B cell (primary cell): ENCODE results near the gene PGPEP1. TPM values are rescaled to one million over a fixed set of nuclear protein-coding genes. Genes with fewer than 3 reads are reported as not detected.
A peak's percentile ranks its signal among the peaks of the same experiment; 100 is the strongest.

Experiments
- ATAC-seq: fragments of 200-7000 bp; cut with Tn5 transposase; one replicate; pipeline ENCODE4 v1.10.0; 2021; ENCODE audit warnings: low read depth, mild to moderate bottlenecking, moderate number of reproducible peaks, moderate library complexity
- CTCF ChIA-PET: fragments of 350-600 bp; sonication (Branson Sonifier 250); formaldehyde crosslinking; loops from one replicate; lab custom pipeline; 2021; ENCODE audit warnings: antibody characterized with exemption, inconsistent platforms; lab: Charles Lee
- POLR2A ChIA-PET: fragments of 350-600 bp; sonication (Branson Sonifier 250); formaldehyde crosslinking; loops from one replicate; lab custom pipeline; 2021; ENCODE audit warnings: antibody characterized with exemption; lab: Charles Lee
- DNase-seq: peaks from one replicate; pipeline ENCODE4 v3.0.0; 2013
- H2AFZ ChIP-seq: 2 replicates; pipeline ENCODE4 v1.6.1; 2012; ENCODE audit warnings: mild to moderate bottlenecking, low read depth, low read length; ENCODE audit not compliant: insufficient read depth, poor library complexity, severe bottlenecking
- H3K27ac ChIP-seq, 2 donors: 1 replicate in 1 of 2; 2 replicates in 1 of 2; pipeline ENCODE4 v1.5.1; 2012 to 2013; ENCODE audit warnings: low read length in 2 of 2, mild to moderate bottlenecking in 2 of 2, moderate library complexity in 1 of 2
- H3K27me3 ChIP-seq, 4 experiments: fragments of 200-600 bp in 1 of 4; sonication (generic) in 1 of 4; replicated peaks in 1 of 4; 1 replicate in 2 of 4; 2 replicates in 2 of 4; pipeline versions ENCODE4 v1.6.1 to v1.7.0; 2013 to 2016; ENCODE audit warnings: low read length in 3 of 4, mild to moderate bottlenecking in 2 of 4, mixed read lengths in 1 of 4, moderate library complexity in 1 of 4; ENCODE audit not compliant: insufficient read depth in 4 of 4, control insufficient read depth in 3 of 4; ENCODE audit errors: control extremely low read depth in 1 of 4
- H3K36me3 ChIP-seq, 2 experiments: replicated peaks in 1 of 2; 1 replicate in 1 of 2; 2 replicates in 1 of 2; pipeline versions ENCODE4 v1.6.1 to v1.7.1; 2013; ENCODE audit warnings: low read length in 1 of 2; ENCODE audit not compliant: insufficient read depth in 2 of 2, control insufficient read depth in 1 of 2; ENCODE audit errors: control extremely low read depth in 1 of 2, extremely low read depth in 1 of 2
- H3K4me1 ChIP-seq, 2 donors: fragments of 200-600 bp in 1 of 2; sonication (generic) in 1 of 2; 1 replicate in 1 of 2; 2 replicates in 1 of 2; pipeline versions ENCODE4 v1.5.1 to v1.6.1; 2013 to 2017; ENCODE audit warnings: low read length in 2 of 2; ENCODE audit not compliant: control insufficient read depth in 2 of 2, insufficient read depth in 2 of 2
- H3K4me2 ChIP-seq: replicated peaks from 2 replicates; pipeline ENCODE3; 2012; ENCODE audit warnings: mild to moderate bottlenecking, low read depth, low read length; ENCODE audit not compliant: poor library complexity, severe bottlenecking
- H3K4me3 ChIP-seq, 5 experiments: fragments of 200-600 bp in 1 of 5; sonication (generic) in 1 of 5; 1 replicate in 3 of 5; 2 replicates in 2 of 5; pipeline versions ENCODE4 v1.5.1 to v1.7.0; 2011 to 2016; ENCODE audit warnings: low read length in 4 of 5, mild to moderate bottlenecking in 4 of 5, low read depth in 2 of 5, control low read depth in 1 of 5, moderate library complexity in 1 of 5; ENCODE audit not compliant: insufficient read depth in 1 of 5; ENCODE audit errors: control extremely low read depth in 1 of 5, extremely low read depth in 1 of 5
- H3K79me2 ChIP-seq: fragments of 200-600 bp; sonication (generic); one replicate; pipeline ENCODE4 v1.6.0; 2016; ENCODE audit warnings: low read length; ENCODE audit not compliant: control insufficient read depth, insufficient read depth
- H3K9ac ChIP-seq: fragments of 200-600 bp; sonication (generic); 2 replicates; pipeline ENCODE4 v1.6.1; 2017; ENCODE audit warnings: mild to moderate bottlenecking, low read length, moderate library complexity
- H3K9me3 ChIP-seq, 3 donors: one replicate each; pipeline versions ENCODE4 v1.6.1 to v1.7.1; 2013; ENCODE audit warnings: low read length in 2 of 3; ENCODE audit not compliant: control insufficient read depth in 2 of 3, insufficient read depth in 1 of 3; ENCODE audit errors: control extremely low read depth in 1 of 3
- H4K20me1 ChIP-seq: 2 replicates; pipeline ENCODE4 v1.6.0; 2012; ENCODE audit warnings: mild to moderate bottlenecking, low read length; ENCODE audit not compliant: insufficient read depth, control insufficient read depth, poor library complexity, severe bottlenecking
- H3K27ac Mint-ChIP-seq: one replicate; pipeline ENCODE4 v1.8.0; 2021; ENCODE audit warnings: mixed read lengths
- H3K27me3 Mint-ChIP-seq: one replicate; pipeline ENCODE4 v1.8.0; 2021; ENCODE audit warnings: mixed read lengths
- H3K4me1 Mint-ChIP-seq: one replicate; pipeline ENCODE4 v1.8.0; 2021; ENCODE audit warnings: mixed read lengths
- H3K4me3 Mint-ChIP-seq: one replicate; pipeline ENCODE4 v1.8.0; 2021; ENCODE audit warnings: mixed read lengths
- H3K9me3 Mint-ChIP-seq: one replicate; pipeline ENCODE4 v1.8.0; 2022; ENCODE audit warnings: mixed read lengths; ENCODE audit not compliant: insufficient read depth
- CTCF ChIP-seq: fragments of 200-600 bp; IDR thresholded peaks from one replicate; pipeline ENCODE4 v1.8.0; 2022; ENCODE audit warnings: antibody characterized with exemption, mild to moderate bottlenecking
- EZH2 ChIP-seq: IDR thresholded peaks from 2 replicates; pipeline ENCODE4 v1.6.1; 2012; ENCODE audit warnings: borderline replicate concordance, low read depth, mild to moderate bottlenecking, moderate library complexity, low read length; ENCODE audit not compliant: insufficient read depth, poor library complexity, severe bottlenecking
- WGBS: methylation state at CpG from one replicate; pipeline ENCODE4 v1.1.5; 2013; ENCODE audit warnings: missing lambda C conversion rate; ENCODE audit not compliant: insufficient coverage; 5-methylcytosine and 5-hydroxymethylcytosine counted together
- intact Hi-C: fragments of 100-400 bp; cut with micrococcal nuclease; formaldehyde crosslinking; loops from one replicate; pipeline ENCODE4 v1.10.0; 2022
- polyA plus RNA-seq: library from polyadenylated mRNA; depleted of rRNA; stranded (reverse); fragments of >200 nt; gene quantifications from 2 replicates; pipeline ENCODE4 v1.2.3, GENCODE V29; 2012
- total RNA-seq, 2 donors: library from RNA; stranded (reverse); fragments of 120-200 nt in 1 of 2; gene quantifications; 1 replicate in 1 of 2; 2 replicates in 1 of 2; pipeline versions ENCODE4 v1.2.3 to v1.2.4, GENCODE V29; 2013 to 2022

Gene PGPEP1
- total and polyA plus RNA-seq, 2 donors (not counting 1 experiment from before 2014, with no cell fraction given), result 17.6 to 20.9 TPM

- H4K20me1 ChIP-seq, result no peaks in the 10 kb centered on the region
- peak overlapping the region in 4 of 5 experiments; percentile 51 to 60 (median 54) for H3K4me3 ChIP-seq
- peaks cover 44% of the 10 kb centered on the region for H3K4me1 Mint-ChIP-seq
- peak overlapping the region; percentile 96 for H3K4me2 ChIP-seq
- H3K9ac ChIP-seq, result peak overlapping the region; percentile 73
- no peaks in the 10 kb centered on the region for H3K9me3 Mint-ChIP-seq
- H3K27me3 ChIP-seq, result no peaks in the 10 kb centered on the region
- intact Hi-C loops, result loop anchor here (1.0 kb wide), 4 partner anchors 10 to 25 kb away; partner anchors contain the start of gene LSM4
- peaks cover 0 to 14% of the 10 kb centered on the region in 2 experiments for H3K36me3 ChIP-seq
- H3K4me1 ChIP-seq, result peaks cover 44 to 68% of the 10 kb centered on the region in 2 donors
- peak; percentile 89 for DNase-seq
- POLR2A ChIA-PET, result interaction anchor here (0.5 to 5.5 kb wide), 16 partner anchors 10 to 304 kb away, joined by 3 to 224 read pairs (median 4); partner anchors contain the start of genes JUND, LSM4 and RAB3A
- peak overlapping the region; percentile 98 to 99 for H3K27ac ChIP-seq
- no peaks in the 10 kb centered on the region for H3K27me3 Mint-ChIP-seq
- H2AFZ ChIP-seq, result peak overlapping the region; percentile 57
- no peak for TF ChIP-seq EZH2
- no peak for TF ChIP-seq CTCF
- H3K9me3 ChIP-seq, result no peaks in the 10 kb centered on the region
- peaks cover 7% of the 10 kb centered on the region for H3K79me2 ChIP-seq
- 1% methylated on average over 25 of the region's 29 CpGs for WGBS
- ATAC-seq, result peak; percentile 64
- H3K4me3 Mint-ChIP-seq, result peak overlapping the region; percentile 95
- peak overlapping the region; percentile 100 for H3K27ac Mint-ChIP-seq
- CTCF ChIA-PET, result interaction anchor here (0.9 to 5.5 kb wide), 10 partner anchors 10 to 53 kb away, joined by 3 to 167 read pairs (median 8); partner anchors contain the start of genes JUND and LSM4
Observed at GRCh38 chr19:18304458-18305310, 35.7 kb upstream of the PGPEP1 start.
